Mesendoderm (in vitro differentiated cells): ENCODE data around the gene GNG7.
A peak's percentile ranks its signal among the peaks of the same experiment; 100 is the strongest.
"Not testable (repeated sequence)": the region's sequence is repeated elsewhere in the genome, so short reads cannot be mapped to it uniquely, and the experiment has no call there.

Experiments
- DNase-seq: peaks from one replicate; pipeline ENCODE4 v3.0.0; 2013
- H2AK5ac ChIP-seq: 2 replicates; pipeline ENCODE4 v1.6.1; 2013; ENCODE audit warnings: low read length, inconsistent platforms
- H2BK120ac ChIP-seq: 2 replicates; pipeline ENCODE4 v1.6.1; 2013; ENCODE audit warnings: low read depth, mild to moderate bottlenecking, low read length, moderate library complexity, mixed read lengths
- H2BK15ac ChIP-seq: replicated peaks from 2 replicates; pipeline ENCODE4 v1.6.1; 2013; ENCODE audit warnings: low read depth, mild to moderate bottlenecking, moderate library complexity
- H2BK5ac ChIP-seq: 2 replicates; pipeline ENCODE4 v1.6.1; 2013; ENCODE audit warnings: low read length, inconsistent platforms
- H3K18ac ChIP-seq: 2 replicates; pipeline ENCODE4 v1.6.1; 2013; ENCODE audit warnings: mild to moderate bottlenecking, low read length, mixed read lengths
- H3K23ac ChIP-seq: one replicate; pipeline ENCODE4 v1.6.1; 2013; ENCODE audit warnings: low read length
- H3K27ac ChIP-seq: 2 replicates; pipeline ENCODE4 v1.5.1; 2013; ENCODE audit warnings: low read depth, mild to moderate bottlenecking, inconsistent platforms, low read length, moderate library complexity
- H3K27me3 ChIP-seq: 2 replicates; pipeline ENCODE4 v1.6.1; 2013; ENCODE audit warnings: low read length, control low read depth, mild to moderate bottlenecking, inconsistent platforms; ENCODE audit not compliant: insufficient read depth, poor library complexity
- H3K36me3 ChIP-seq: 2 replicates; pipeline ENCODE4 v1.6.1; 2013; ENCODE audit warnings: low read length, inconsistent platforms; ENCODE audit not compliant: control insufficient read depth, insufficient read depth
- H3K4ac ChIP-seq: one replicate; pipeline ENCODE4 v1.6.1; 2013; ENCODE audit warnings: low read depth, mild to moderate bottlenecking, low read length, moderate library complexity
- H3K4me1 ChIP-seq: 2 replicates; pipeline ENCODE4 v1.6.1; 2013; ENCODE audit warnings: low read depth, low read length, inconsistent platforms; ENCODE audit not compliant: control insufficient read depth
- H3K4me2 ChIP-seq: 2 replicates; pipeline ENCODE4 v1.6.1; 2013; ENCODE audit warnings: low read length
- H3K4me3 ChIP-seq: 2 replicates; pipeline ENCODE4 v1.5.1; 2013; ENCODE audit warnings: mild to moderate bottlenecking, low read length
- H3K56ac ChIP-seq: one replicate; pipeline ENCODE4 v1.6.1; 2013; ENCODE audit warnings: low read length
- H3K79me1 ChIP-seq: 2 replicates; pipeline ENCODE4 v1.6.1; 2013; ENCODE audit warnings: low read length, inconsistent platforms
- H3K79me2 ChIP-seq: 2 replicates; pipeline ENCODE4 v1.6.1; 2013; ENCODE audit warnings: mild to moderate bottlenecking, low read length; ENCODE audit not compliant: control insufficient read depth, insufficient read depth
- H3K9ac ChIP-seq: 2 replicates; pipeline ENCODE4 v1.6.1; 2013; ENCODE audit warnings: low read length, inconsistent platforms
- H4K5ac ChIP-seq: one replicate; pipeline ENCODE4 v1.6.1; 2013; ENCODE audit warnings: low read length
- H4K8ac ChIP-seq: one replicate; pipeline ENCODE4 v1.6.1; 2013; ENCODE audit warnings: low read depth, mild to moderate bottlenecking, control low read depth, low read length, moderate library complexity
- WGBS: extraction: QIAGEN DNeasy Blood & Tissue Kit; methylation state at CpG from one replicate; pipeline ENCODE4 v1.1.7; 2013; ENCODE audit warnings: low lambda C conversion rate, missing lambda C conversion rate; ENCODE audit not compliant: insufficient coverage; ENCODE audit errors: extremely low coverage; 5-methylcytosine and 5-hydroxymethylcytosine counted together

GNG7 gene

GRCh38 chr19:2547033-2547680 lies 155.3 kb downstream of the GNG7 start:
- no peaks in the 10 kb centered on the region for H3K79me1 ChIP-seq
- no peak overlapping the region for H2BK15ac ChIP-seq
- no peak overlapping the region for H3K23ac ChIP-seq
- H3K4me2 ChIP-seq: no peak overlapping the region
- no peak overlapping the region for H3K9ac ChIP-seq
- H2BK5ac ChIP-seq: no peak overlapping the region
- H3K4me1 ChIP-seq: peaks cover 2% of the 10 kb centered on the region
- no peaks in the 10 kb centered on the region for H3K36me3 ChIP-seq
- DNase-seq: no peak
- H4K5ac ChIP-seq: no peak overlapping the region
- no peak overlapping the region for H2AK5ac ChIP-seq
- no peak overlapping the region for H2BK120ac ChIP-seq
- H3K18ac ChIP-seq: no peak overlapping the region
- no peaks in the 10 kb centered on the region for H3K27me3 ChIP-seq
- no peak overlapping the region for H3K56ac ChIP-seq
- no peak overlapping the region for H3K27ac ChIP-seq
- peak overlapping the region; percentile 5 for H3K4ac ChIP-seq
- no peak overlapping the region for H3K4me3 ChIP-seq
- H4K8ac ChIP-seq: no peak overlapping the region
- WGBS: no CpG with 5 or more reads among the region's 15 CpGs
- H3K79me2 ChIP-seq: no peaks in the 10 kb centered on the region

DNA sequence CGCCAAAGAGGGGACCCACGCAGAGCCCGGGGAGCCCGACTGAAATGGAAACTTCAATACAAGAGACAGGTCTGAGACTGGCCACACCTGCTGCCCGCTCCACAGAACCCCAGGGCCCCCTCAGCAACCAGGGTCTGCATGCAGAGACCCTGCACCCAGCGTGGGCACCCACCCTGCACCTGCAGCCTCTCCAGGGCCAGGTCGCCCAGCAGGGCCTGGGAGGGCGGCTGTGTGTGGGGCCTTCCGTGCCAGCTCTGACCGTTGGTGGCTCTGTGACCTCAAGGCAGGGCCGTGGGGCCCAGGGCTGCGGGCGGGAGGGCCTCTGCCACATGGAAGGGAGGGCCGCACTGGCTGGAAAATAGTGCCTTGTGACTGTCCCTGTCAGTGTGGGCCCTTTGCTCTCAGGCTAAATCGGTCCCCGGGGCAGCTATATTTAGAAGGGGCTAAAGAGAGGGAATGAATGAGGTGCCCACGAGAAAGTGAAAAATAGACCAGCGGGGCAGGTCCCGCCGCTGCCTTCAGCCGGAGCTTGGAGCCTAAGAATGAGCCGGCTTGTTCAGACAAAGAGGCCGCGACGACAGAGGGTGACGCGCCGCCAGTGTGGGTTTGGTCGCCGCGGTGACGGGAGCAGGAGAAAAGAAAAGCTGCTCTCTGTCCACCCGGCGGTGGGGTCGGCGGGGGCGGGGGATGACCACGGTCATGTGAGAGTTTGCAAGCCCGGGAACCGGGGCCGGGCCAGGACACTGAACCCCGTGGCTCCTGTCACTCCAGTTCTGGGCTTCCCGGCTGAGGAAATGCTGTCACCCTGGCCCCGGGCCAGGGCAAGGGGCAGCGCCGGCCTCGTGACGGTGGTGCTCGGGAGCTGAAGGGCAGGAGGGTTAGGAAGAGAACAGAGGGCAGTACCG lies 156.1 kb downstream of the GNG7 start:
- Histone ChIP-seq H4K5ac (no peak overlapping the region), H3K27ac (no peak overlapping the region), H3K79me2 (no peaks in the 10 kb centered on the region), H2BK15ac (no peak overlapping the region), H2BK120ac (no peak overlapping the region), H3K4me2 (no peak overlapping the region), H3K4me1 (peaks cover 2% of the 10 kb centered on the region), H2AK5ac (no peak overlapping the region), H3K23ac (no peak overlapping the region), H3K18ac (peak overlapping the region; percentile 16), H3K36me3 (no peaks in the 10 kb centered on the region), H3K27me3 (no peaks in the 10 kb centered on the region), H3K9ac (no peak overlapping the region), H3K79me1 (no peaks in the 10 kb centered on the region), H4K8ac (no peak overlapping the region), H2BK5ac (no peak overlapping the region), H3K56ac (peak overlapping the region; percentile 42), H3K4me3 (no peak overlapping the region), H3K4ac (peak overlapping the region; percentile 5)
- no CpG with 5 or more reads among the region's 50 CpGs for WGBS
- DNase-seq: peak; percentile 64

DNA sequence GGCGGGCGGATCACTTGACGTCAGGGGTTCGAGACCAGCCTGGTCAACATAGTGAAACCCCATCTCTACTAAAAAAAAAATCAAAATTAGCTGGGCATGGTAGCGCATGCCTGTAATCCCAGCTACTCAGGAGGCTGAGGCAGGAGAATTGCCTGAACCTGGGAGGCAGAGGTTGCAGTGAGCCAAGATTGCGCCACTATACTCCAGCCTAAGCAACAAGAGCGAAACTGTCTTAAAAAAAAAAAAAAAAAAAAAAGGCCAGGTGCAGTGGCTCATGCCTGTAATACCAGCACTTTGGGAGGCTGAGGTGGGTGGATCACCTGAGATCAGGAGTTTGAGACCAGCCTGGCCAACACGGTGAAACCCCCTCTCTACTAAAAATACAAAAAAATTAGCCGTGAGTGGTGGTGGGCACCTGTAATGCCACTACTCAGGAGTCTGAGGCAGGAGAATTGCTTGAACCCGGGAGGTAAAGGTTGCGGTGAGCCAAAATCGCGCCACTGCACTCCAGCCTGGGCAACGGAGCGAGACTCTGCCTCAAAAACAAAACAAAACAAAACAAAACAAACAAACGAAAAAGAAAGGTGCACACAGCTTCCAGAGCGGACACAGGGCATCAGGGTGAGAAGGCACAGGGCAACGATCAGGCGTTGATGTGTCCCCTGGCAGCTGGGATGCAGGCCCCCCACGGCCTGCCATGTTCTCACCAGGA lies 156.9 kb downstream of the GNG7 start:
- not testable (repeated sequence) for H3K27me3 ChIP-seq, H2AK5ac ChIP-seq, H3K9ac ChIP-seq, H3K79me1 ChIP-seq, H3K36me3 ChIP-seq, H3K4me3 ChIP-seq, H2BK120ac ChIP-seq, H2BK5ac ChIP-seq, H3K4me2 ChIP-seq, H3K4me1 ChIP-seq, H3K18ac ChIP-seq, H2BK15ac ChIP-seq, DNase-seq, H4K5ac ChIP-seq, H4K8ac ChIP-seq, H3K23ac ChIP-seq, H3K4ac ChIP-seq, H3K27ac ChIP-seq, H3K56ac ChIP-seq, H3K79me2 ChIP-seq
- WGBS: no CpG with 5 or more reads among the region's 20 CpGs

DNA sequence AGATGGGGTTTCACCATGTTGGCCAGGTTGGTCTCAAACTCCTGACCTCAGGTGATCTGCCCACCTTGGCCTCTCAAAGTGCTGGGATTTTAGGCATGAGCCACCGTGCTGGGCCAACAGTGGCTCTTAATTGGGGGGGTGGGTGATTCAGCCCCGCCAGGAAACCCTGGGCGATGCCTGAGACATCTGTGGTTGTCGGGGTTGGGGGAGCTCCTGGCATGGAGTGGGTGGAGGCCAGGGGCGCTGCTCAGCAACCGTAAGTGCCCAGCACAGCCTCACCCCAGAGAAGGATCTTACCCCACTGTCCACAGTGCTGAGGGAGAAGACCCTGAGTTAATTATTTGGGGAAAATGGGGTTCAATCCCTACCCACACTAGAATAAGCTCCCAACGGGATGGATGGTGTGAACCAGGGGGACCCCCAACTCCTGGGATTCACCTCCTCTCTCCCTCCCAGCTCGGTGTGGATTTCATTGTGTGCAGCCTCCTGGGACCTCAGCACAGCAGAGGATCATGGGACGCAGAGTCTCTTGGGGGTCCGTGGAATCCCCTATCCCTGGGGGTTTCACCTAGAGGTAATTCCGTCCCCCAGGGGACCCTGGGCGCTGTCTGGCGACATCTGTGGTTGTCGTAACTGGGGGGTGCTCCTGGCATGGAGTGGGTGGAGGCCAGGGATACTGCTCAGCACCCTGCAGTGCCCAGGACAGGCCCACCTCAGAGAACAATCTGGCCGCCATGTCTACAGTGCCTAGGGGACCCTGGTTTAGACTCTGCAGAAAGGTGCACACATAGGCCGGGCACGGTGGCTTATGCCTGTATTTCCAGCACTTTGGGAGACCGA lies 157.7 kb downstream of the GNG7 start:
- Histone ChIP-seq H3K9ac (no peak overlapping the region), H3K4ac (peak overlapping the region; percentile 25), H3K27me3 (no peaks in the 10 kb centered on the region), H3K4me1 (peaks cover 2% of the 10 kb centered on the region), H3K79me1 (no peaks in the 10 kb centered on the region), H3K18ac (peak overlapping the region; percentile 6), H4K8ac (no peak overlapping the region), H2BK15ac (no peak overlapping the region), H3K23ac (no peak overlapping the region), H2BK120ac (no peak overlapping the region), H3K56ac (no peak overlapping the region), H3K36me3 (no peaks in the 10 kb centered on the region), H3K27ac (no peak overlapping the region), H4K5ac (no peak overlapping the region), H3K4me3 (no peak overlapping the region), H2BK5ac (no peak overlapping the region), H3K4me2 (no peak overlapping the region), H3K79me2 (no peaks in the 10 kb centered on the region), H2AK5ac (no peak overlapping the region)
- no CpG with 5 or more reads among the region's 18 CpGs for WGBS
- DNase-seq: no peak
